Measurements from ENCODE around the gene POLG2. TPM values are rescaled to one million over a fixed set of nuclear protein-coding genes. Genes with fewer than 3 reads are reported as not detected.
"Not testable (repeated sequence)": the region's sequence is repeated elsewhere in the genome, so short reads cannot be mapped to it uniquely, and the experiment has no call there.

The POLG2 gene
- polyA plus RNA-seq, 1 donor: 59.0 TPM

- DNase-seq: no peak
These were observed 5.6 kb downstream of the POLG2 start for GRCh38 chr17:64491034-64491860.

- DNase-seq: no peak
These were observed 8.6 kb downstream of the POLG2 start for GRCh38 chr17:64488301-64488700.

DNA sequence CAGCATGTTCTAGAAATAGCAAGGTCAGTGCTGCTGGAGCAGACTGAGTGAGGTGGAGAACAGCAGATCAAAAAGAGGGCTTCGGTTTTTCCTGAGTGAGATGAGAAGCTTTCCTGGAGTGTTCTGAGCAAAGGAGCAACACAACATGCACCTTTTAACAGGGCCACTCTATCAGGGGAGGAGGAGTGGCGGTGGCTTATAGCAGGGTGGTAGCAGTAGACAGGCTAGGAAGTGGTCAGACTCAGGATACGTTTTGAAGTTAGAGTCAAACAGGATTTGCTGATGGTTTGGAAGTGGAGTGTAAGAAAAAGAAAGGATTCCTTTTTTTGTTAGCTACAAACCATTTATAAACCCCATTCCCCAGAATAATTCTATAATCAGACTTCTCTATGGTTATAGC lies 12.5 kb downstream of the POLG2 start:
- DNase-seq: no peak

GRCh38 chr17:64480951-64481350 lies 15.9 kb downstream of the POLG2 start:
- no peak for DNase-seq

GRCh38 chr17:64477849-64478248 lies 19.0 kb downstream of the POLG2 start:
- no peak for DNase-seq

DNA sequence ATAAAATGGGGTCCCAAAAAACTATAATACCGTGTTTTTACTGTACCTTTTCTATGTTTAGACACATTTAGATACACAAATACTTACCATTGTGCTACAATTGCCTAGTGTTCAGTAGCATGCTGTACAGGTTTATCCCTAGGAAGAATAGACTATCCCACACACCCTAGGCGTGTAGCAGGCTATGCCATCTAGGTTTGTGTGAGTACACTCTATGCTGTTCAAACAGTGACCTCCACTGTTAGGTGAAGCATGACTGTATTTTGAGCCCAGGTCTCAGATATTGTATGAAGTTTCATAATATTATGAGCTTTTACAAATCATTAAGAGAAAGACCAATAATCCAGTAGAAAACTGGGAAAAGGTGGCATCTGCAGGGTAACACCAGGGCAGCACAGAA lies 24.3 kb downstream of the POLG2 start:
- no peak for DNase-seq

GRCh38 chr17:64471440-64471839 lies 25.4 kb downstream of the POLG2 start:
- no peak for DNase-seq

DNA sequence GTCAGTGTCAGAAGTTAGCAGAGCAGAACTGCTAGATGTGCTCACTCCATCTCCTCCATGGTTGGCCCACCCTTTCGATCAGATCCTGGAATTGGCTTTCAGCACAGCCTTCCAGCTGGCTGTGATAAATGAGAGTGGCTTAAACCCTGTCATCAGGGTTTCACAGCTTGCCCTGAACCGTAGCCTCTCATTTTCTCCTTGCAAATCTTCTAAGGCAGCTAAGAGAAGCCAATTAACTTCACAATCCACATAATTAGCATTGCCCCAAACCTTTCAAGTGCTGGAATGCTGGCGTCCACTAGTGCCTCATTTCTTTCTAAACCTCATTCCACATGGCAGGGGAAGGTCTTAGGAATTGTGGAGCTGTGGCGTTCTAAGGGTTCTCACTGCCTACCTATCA lies 26.2 kb downstream of the POLG2 start:
- no peak for DNase-seq

- DNase-seq: not testable (repeated sequence)
These were observed 30.0 kb downstream of the POLG2 start for GRCh38 chr17:64466834-64467233.

DNA sequence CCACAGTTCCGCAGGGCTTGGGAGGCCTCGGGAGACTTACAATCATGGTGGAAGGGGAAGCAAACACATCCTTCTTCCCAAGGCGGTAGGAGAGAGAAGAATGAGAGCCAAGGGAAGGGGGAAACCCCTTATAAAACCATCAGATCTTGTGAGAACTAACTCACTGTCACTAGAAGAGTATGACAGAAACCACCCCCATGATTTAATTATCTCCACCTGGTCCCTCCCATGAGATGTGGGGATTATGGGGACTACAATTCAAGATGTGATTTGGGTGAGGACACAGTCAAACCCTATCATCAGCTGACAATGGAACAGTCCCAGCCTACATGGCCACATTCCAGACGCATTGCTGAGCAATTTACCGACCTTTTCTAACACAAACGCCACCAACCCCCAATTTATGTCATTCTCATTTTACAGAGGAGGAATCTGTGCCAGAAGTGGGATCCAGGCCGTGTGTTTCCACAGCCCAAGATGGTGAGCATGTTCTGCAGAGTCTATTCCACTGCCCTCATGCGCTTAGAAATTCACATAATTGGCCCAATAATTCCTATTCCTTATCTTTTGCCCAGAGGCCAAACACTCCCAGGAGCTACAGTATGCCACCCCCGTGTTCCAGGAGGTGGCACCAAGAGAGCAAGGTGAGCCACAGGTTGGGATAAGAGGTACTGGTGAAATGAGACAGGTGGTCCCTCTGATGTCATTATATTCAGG lies 30.7 kb downstream of the POLG2 start:
- DNase-seq: no peak

- no peak for DNase-seq
These were observed 35.1 kb downstream of the POLG2 start for GRCh38 chr17:64461788-64462187.

- no peak for DNase-seq
These were observed 35.9 kb downstream of the POLG2 start for GRCh38 chr17:64460955-64461354.

GRCh38 chr17:64459818-64460217 lies 37.0 kb downstream of the POLG2 start:
- not testable (repeated sequence) for DNase-seq

DNA sequence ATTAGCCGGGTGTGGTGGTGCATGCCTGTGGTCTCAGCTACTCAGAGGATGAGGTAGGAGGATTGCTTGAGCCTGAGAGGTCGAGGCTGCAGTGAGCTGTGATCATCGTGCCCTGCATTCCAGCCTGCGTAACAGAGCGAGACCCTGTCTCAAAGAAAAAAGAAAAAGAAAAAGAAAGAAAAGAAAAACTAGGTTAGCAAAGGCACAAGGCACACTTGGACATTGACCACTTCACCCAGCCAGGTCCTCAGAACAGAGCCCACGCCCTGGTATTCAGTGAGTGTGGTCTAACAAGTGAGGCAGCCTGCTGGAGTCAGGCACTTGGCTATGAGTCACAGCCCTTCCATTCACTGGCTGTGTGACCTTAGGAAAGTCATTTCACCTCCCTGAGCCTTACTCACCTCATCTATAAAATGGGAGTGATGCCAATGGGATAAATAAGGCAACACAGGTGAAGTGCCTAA lies 37.5 kb downstream of the POLG2 start:
- DNase-seq: no peak

GRCh38 chr17:64458756-64459155 lies 38.1 kb downstream of the POLG2 start:
- no peak for DNase-seq

DNA sequence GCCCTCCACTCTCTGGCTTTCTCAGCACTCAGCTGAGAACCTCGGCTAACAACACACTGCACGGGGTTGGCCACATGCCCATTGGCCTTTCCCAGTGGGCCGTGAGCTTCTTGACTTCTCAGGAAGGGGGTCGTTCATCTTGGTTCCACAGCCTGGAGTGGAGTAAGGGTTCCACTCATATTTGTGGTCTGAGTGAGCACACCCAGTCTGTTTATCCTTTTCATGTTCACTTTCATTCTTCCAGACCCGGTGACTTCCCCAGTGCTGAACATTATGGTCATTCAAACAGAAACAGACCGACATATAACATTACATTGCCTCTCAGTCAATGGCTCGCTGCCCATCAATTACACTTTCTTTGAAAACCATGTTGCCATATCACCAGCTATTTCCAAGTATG lies 39.7 kb downstream of the POLG2 start:
- DNase-seq: no peak

DNA sequence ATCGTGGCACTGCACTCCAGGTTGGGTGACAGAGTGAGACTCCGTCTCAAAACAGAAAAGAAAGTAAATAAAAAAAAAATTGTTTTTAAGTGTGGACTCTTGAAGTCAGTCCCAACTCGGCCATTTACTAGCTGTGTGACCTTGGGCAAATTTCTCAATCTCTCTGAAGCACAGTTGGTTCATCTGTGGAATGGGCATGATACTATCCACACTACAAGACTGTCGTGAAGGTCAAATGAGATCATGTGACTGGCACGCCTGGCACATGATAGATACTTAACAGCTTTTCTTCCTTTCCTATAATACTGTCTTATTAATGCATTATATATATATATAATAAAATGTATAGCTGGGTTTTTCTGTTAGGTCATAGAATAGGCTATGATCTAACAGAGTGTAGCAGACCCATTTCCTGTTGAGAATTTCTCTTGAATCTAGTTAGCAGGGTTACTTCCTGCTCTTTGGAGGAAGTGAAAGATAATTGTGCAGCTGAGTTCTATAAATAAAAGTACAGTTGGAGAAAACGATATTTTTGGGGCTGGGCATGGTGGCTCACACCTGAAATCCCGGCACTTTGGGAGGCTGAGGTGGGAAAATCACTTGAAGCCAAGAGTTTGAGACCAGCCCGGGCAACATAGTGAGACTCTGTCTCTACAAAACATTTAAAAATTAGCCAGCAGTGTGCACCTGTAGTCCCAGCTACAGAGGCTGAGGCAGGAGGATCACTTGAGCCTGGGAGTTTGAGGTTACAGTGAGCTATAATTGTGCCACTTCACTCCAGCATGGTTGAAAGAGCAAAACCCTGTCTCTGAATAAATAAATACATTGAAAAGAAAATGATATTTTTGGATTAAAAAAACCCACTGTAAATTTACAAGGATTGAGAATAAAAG lies 40.6 kb downstream of the POLG2 start:
- DNase-seq: no peak

- no peak for DNase-seq
These were observed 47.3 kb downstream of the POLG2 start for GRCh38 chr17:64449545-64449944.

- no peak for DNase-seq
These were observed 48.0 kb downstream of the POLG2 start, which contains the start of gene MILR1 for GRCh38 chr17:64448665-64449512. Gene MILR1 (plus strand): TSS chr17:64449115. CDS start chr17:64449169, 54 bp downstream.

- DNase-seq: no peak
These were observed 49.3 kb downstream of the POLG2 start for GRCh38 chr17:64447526-64447925.

DNA sequence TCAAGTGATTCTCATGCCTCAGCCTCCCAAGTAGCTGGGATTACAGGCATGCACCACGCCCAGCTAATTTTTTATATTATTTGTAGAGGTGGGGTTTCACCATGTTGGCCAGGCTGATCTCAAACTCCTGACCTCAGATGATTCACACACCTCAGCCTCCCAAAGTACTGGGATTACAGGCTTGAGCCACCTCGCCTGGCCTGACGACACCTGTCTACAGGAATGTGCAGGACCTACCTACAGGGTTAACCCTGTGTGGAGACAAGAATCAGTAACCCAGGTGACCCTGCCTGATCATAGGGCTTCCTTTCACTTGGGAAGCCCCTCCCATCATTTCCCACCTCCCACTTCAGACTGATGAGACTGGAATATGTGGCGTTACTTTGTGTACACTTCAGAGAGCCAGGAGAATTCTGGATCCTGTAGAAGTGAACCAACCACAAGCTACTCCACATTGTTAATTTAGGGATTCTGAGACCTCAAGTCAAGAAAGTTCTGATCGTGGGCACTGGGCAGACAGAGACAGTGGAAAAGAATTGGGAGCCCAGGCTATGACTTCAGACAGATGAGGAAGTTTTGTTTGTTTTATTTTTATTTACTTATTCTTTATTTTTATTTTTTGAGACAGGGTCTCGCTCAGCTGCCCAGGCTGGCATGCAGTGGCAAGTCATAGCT lies 53.6 kb downstream of the POLG2 start:
- no peak for DNase-seq
